ENCODE measurements around the gene PTTG1IP. TPM values are rescaled to one million over a fixed set of nuclear protein-coding genes. Genes with fewer than 3 reads are reported as not detected.

Gene PTTG1IP
- total and polyA plus RNA-seq, 3 donors from 2014 or later: 171 to 195 (median 190) TPM

GRCh38 chr21:44858291-44858690 is 15.2 kb downstream of the PTTG1IP start:
- no peak for TF ChIP-seq POLR2A (IDR thresholded peaks at IDR 0.05)
- no peak for TF ChIP-seq CTCF (IDR thresholded peaks at IDR 0.05)
- no peaks in the 10 kb centered on the region for H3K9me3 ChIP-seq
- WGBS, 2 donors: 88 to 89% methylated on average over 14 to 15 of the region's 15 CpGs
- DNase-seq: no peak
- H3K4me3 ChIP-seq: no peak overlapping the region
- H3K27me3 ChIP-seq: no peaks in the 10 kb centered on the region
- H3K36me3 ChIP-seq (ENCODE audit: low read depth, missing control alignments): no peaks in the 10 kb centered on the region
- intact Hi-C loops (cut with DNase I; ENCODE audit: low total_unique reads): no loop called here
- H3K27ac ChIP-seq: no peak overlapping the region
- H3K4me1 ChIP-seq: no peaks in the 10 kb centered on the region

DNA sequence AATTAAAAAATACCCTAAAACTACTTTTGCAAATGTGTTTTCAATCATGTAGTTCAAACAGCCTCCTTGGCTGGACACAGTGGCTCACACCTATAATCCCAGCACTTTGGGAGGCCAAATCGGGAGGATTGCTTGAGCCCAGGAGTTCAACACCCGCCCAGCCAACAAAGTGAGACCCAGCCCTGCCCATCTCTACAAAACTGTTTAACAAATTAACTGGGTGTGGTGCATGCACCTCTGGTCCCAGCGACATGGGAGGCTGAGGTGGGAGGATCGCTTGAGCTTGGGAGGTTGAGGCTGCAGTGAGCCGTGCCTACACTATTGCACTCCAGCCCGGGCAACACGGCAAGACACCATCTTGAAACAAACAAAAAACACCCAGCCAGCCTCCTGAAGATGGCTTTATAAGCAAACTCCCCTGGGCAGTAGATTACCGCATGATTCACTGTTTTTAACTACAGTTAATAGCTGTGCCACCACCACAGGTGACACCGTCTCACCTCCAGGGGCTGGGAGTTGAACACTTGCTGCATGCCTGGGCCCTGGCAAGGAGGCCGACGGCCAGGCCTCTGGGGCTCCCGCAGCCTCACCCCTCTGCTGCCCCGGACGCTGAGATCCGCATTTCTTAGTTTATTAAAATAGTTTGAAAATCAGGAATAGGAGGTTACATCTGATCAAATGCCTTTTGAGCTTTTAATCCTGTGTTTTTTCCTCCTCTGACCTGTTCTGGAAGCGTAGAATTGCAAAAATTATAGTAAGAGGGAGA is 16.2 kb downstream of the PTTG1IP start:
- no peak for TF ChIP-seq POLR2A (IDR thresholded peaks at IDR 0.05)
- TF ChIP-seq CTCF (IDR thresholded peaks at IDR 0.05): no peak
- H3K27ac ChIP-seq: no peak overlapping the region

DNA sequence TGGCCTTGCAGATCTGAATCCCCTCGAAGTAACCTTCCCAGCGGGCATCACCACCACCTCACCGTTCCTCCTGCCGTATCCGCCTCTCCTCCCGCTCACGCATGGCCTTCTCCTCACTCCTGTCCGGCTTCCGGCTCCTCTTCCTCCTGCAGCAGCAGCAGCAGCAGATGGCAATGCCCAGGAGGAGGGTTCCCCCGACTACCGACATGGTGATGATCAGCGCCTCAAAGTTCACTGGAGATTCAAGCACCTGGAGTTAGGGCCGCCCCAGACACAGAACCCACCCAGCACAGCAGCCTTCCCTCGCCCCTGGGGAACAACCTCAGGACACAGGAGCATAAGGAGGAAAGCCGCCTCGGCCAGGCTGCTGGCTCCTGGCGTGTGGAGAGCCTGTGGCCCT is 17.4 kb downstream of the PTTG1IP start:
- H3K27ac ChIP-seq: no peak overlapping the region
- H3K27me3 ChIP-seq: no peaks in the 10 kb centered on the region
- no peaks in the 10 kb centered on the region for H3K36me3 ChIP-seq (ENCODE audit: low read depth, missing control alignments)
- WGBS, 2 donors: 92 to 95% methylated on average over 17 of the region's 17 CpGs
- H3K4me1 ChIP-seq: no peaks in the 10 kb centered on the region
- H3K4me3 ChIP-seq: no peak overlapping the region
- no peaks in the 10 kb centered on the region for H3K9me3 ChIP-seq
- no peak for DNase-seq
- TF ChIP-seq CTCF (IDR thresholded peaks at IDR 0.05): no peak
- TF ChIP-seq POLR2A (IDR thresholded peaks at IDR 0.05): no peak
- intact Hi-C loops (cut with DNase I; ENCODE audit: low total_unique reads): no loop called here

More for the DNA sequence above, 16.2 kb downstream of the PTTG1IP start:
- WGBS, 2 donors: 90 to 91% methylated on average over 14 to 16 of the region's 16 CpGs
- Histone ChIP-seq H3K4me3 (no peak overlapping the region), H3K9me3 (no peaks in the 10 kb centered on the region), H3K27me3 (no peaks in the 10 kb centered on the region), H3K36me3 (ENCODE audit: low read depth, missing control alignments) (no peaks in the 10 kb centered on the region), H3K4me1 (no peaks in the 10 kb centered on the region)
- intact Hi-C loops (cut with DNase I; ENCODE audit: low total_unique reads): no loop called here
- no peak for DNase-seq

DNA sequence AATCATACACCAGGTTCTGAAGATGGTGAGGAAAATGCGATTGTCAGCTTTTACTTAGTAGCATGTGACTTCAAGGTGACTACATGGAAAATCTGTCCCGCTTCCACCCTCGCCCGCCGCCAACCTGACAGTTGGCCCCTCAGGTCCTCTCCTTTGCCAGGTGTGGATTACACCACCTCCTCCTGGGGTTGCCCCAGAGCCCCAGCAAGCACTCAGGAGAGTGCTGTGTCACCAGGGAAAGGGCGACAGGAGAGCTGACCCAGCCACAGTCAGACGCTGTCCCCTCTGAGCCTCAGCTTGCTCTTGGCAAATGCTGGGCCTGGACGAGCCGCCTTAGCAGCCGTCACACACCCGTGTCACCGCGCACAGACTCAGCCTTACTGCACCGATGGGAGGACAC is 17.9 kb downstream of the PTTG1IP start:
- Histone ChIP-seq H3K4me1 (no peaks in the 10 kb centered on the region), H3K4me3 (no peak overlapping the region), H3K36me3 (ENCODE audit: low read depth, missing control alignments) (no peaks in the 10 kb centered on the region), H3K27ac (no peak overlapping the region), H3K9me3 (no peaks in the 10 kb centered on the region), H3K27me3 (no peaks in the 10 kb centered on the region)
- DNase-seq: no peak
- no peak for TF ChIP-seq CTCF (IDR thresholded peaks at IDR 0.05)
- TF ChIP-seq POLR2A (IDR thresholded peaks at IDR 0.05): no peak
- 93 to 97% methylated on average over 11 to 14 of the region's 14 CpGs for WGBS, 2 donors
- intact Hi-C loops (cut with DNase I; ENCODE audit: low total_unique reads): no loop called here

Data from testis (tissue), 3 donors.